Measurements from ENCODE around the gene SYT12.
A peak's percentile ranks its signal among the peaks of the same experiment; 100 is the strongest.
"Not testable (repeated sequence)": the region's sequence is repeated elsewhere in the genome, so short reads cannot be mapped to it uniquely, and the experiment has no call there.

SYT12 gene, protein sequence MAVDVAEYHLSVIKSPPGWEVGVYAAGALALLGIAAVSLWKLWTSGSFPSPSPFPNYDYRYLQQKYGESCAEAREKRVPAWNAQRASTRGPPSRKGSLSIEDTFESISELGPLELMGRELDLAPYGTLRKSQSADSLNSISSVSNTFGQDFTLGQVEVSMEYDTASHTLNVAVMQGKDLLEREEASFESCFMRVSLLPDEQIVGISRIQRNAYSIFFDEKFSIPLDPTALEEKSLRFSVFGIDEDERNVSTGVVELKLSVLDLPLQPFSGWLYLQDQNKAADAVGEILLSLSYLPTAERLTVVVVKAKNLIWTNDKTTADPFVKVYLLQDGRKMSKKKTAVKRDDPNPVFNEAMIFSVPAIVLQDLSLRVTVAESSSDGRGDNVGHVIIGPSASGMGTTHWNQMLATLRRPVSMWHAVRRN

GRCh38 chr11:67022961-67023956 is at the start of gene SYT12:
TSS of gene SYT12 (plus strand) at chr11:67023134. CDS start at chr11:67030145, 7,011 bp downstream.
- peak in 31 of 58 donors; percentile 9 to 79 (median 39) for DNase-seq

DNA sequence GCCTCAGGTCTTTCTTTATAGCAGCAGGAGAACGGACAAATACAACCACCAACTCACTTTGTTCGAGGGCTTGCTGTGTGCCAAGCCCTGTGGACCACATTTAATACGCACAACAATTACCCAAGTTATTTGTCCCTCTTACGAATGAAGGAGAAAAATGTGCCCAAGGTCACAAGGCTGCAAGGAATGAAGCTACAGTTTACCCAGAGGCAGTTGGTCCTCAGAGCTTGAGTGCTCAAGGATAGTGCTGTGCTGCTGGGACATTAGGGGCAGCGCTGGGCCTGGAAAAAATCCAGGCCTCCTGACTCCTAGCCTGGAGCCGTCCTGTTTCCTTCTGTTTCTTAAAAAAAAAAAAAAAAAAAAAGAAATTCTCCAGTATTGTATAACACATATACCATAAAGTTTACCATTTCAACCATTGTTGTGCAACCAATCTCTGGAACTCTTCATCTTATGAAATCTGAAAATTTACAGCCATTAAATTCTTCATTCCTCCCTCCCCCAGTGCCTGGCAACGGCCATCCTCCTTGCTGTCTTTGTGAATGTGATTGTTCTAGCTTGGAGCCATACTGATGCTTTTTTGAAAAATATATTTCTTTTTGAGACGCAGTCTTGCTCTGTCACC is 48.9 kb upstream of the SYT12 start:
- DNase-seq, result no peak

- no peak for DNase-seq
Measured at GRCh38 chr11:66974724-66975404, 48.1 kb upstream of the SYT12 start, which contains the start of gene C11orf86. TSS of gene C11orf86 (plus strand) at chr11:66975304. CDS start at chr11:66975363, 59 bp downstream.

- no peak for DNase-seq
Measured at GRCh38 chr11:66975405-66976027, 47.4 kb upstream of the SYT12 start.

DNA sequence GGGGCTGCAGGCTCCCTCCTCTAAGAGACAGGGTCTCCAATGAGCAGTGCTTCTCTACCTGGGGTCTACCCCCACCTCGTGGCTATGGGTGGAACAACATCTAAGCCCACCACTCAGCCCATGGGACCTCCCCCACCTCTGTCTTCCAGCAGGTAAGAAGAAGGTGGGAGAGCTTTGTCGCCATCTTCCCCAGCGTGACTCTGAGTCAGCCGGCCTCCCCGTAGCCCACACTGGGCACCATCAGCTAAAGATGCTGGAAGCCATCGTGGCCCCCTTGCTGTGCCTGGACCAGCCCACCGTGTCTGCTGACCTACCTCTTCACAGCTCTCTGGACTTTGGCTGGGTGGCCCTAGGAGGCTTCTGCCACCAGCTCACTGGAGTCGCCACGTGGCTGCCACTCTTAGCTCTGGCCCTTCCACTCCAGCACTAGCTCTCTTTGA is 46.9 kb upstream of the SYT12 start:
- peak in 2 of 58 donors; percentile 7 to 12 for DNase-seq

GRCh38 chr11:66976925-66977324 is 46.0 kb upstream of the SYT12 start:
- no peak for DNase-seq

DNA sequence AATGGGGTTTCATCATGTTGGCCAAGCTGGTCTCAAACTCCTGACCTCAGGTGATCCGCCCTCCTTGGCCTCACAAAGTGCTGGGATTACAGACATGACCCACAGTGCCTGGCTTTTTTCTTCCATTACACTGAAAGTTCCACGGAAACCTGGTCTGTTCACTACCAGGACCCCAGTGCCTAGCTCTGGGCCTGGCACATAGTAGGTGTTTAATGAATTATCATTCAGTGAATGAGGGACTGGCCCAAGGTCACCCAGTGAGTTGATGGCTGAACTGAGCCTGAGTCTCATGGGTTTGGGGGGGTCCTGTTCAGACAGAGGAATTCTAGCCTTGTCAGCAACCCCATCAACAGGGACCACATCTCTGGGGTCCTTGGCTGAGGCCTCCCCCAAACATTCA is 44.7 kb upstream of the SYT12 start:
- no peak for DNase-seq

DNA sequence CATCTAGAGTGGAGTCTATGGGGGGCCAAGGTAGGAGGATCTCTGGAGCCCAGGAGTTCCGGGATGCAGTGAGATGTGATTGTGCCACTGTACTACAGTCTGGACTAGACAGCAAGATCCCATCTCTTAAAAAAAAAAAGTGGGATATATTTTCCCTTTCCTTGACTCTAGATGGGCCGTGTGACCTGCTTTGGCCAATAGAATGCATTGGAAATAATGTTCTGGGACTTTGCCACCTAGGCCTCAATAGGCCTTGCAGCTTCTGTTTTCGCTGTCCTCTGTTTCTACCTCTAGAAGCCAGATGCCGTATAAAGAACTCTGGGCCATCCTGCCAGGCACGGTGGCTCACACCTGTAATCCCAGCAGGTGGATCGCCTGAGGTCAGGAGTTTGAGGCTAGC is 44.2 kb upstream of the SYT12 start:
- no peak for DNase-seq

DNA sequence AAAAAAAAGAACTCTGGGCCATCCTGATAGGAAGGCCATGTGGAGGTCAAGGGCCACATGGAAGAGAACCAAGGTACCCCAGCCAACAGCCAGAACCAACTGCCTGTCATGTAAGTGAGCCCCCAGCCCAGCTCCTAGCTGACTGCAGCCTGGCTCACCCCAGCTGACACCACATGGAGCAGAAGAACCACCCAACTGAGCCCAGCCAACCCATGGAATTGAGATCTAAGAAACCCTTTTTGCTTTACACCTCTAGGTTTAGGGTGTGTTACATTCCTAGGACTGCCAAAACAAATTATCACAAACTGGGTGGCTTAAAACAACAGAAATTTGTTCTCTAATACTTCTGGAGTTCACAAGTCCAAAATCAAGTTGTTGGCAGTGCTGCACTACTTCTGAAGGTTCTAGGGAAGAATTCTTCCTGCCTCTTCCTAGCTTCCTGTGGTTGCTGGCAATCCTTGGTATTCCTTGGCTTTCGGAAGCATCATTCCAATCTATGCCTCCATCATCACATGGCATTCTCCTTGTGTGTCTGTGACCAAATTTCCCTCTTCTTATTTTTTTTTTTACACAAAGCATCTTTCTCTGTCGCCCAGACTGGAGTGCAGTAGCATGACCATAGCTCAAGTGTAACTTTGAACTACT is 43.5 kb upstream of the SYT12 start:
- DNase-seq, result no peak

DNA sequence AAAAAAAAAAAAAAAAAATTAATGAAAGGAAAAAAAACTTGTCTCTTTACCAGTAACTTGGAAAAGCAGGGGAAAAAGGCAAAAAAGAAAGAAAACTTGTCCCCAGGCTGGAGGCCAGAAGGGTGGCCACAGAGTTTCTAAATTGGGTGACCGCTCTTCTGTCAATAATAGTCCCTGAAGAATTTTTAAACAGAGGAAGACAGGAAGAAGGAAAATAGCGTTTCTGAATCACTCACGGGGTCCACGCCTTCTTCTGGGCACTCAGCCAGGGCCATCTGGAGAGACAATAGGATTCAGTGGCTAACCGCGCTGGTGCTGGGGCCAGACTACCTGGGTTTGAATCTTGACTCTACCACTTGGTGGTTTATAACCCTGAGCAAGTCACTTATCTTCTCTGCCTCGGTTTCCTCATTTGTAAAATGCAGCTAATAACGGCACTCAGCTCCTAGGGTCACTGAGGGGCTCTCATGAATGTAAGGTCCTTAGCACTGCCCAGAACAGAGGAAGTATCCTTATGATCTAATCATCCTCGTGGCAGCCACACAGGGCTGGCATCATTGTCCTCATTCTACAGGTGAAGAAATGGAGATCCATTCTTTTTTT is 40.9 kb upstream of the SYT12 start:
- peak in 37 of 58 donors; percentile 4 to 76 (median 24) for DNase-seq

GRCh38 chr11:66983275-66983924 is 39.5 kb upstream of the SYT12 start:
- DNase-seq, result no peak

- no peak for DNase-seq
Measured at GRCh38 chr11:66985508-66986177, 37.3 kb upstream of the SYT12 start.

- no peak for DNase-seq
Measured at GRCh38 chr11:66986178-66986545, 36.8 kb upstream of the SYT12 start.

- DNase-seq, result no peak
Measured at GRCh38 chr11:66987158-66987620, 35.7 kb upstream of the SYT12 start.

GRCh38 chr11:66987924-66988637 is 34.9 kb upstream of the SYT12 start:
- no peak for DNase-seq

GRCh38 chr11:66988741-66989140 is 34.2 kb upstream of the SYT12 start:
- DNase-seq, result not testable (repeated sequence)

DNA sequence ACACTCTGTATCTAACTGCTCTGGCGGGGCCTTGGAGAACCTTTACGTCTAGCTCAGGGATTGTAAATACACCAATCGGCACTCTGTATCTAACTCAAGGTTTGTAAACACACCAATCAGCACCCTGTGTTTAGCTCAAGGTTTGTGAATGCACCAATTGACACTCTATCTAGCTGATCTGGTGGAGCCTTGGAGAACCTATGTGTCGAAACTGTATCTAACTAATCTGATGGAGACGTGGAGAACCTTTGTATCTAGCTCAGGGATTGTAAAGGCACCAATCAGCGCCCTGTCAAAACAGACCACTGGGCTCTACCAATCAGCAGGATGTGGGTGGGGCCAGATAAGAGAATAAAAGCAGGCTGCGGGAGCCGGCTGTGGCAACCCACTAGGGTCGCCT is 33.6 kb upstream of the SYT12 start:
- not testable (repeated sequence) for DNase-seq
